Naive thymus-derived CD8-positive, alpha-beta T cell (primary cell): ENCODE data around the gene WNK2. TPM values are rescaled to one million over a fixed set of nuclear protein-coding genes. Genes with fewer than 3 reads are reported as not detected.

Experiments used
- ATAC-seq, 2 donors: fragments of 150-1000 bp; cut with Tn5 transposase in 1 of 2; sonication (Bioruptor Pico), chemical (Tn5 transposase) in 1 of 2; 1 replicate in 1 of 2; 2 replicates in 1 of 2; pipeline ENCODE4 v1.10.0; 2021; ENCODE audit warnings: mild to moderate bottlenecking in 2 of 2, moderate library complexity in 2 of 2
- POLR2A ChIA-PET: fragments of 350-600 bp; sonication (Branson Sonifier 250); formaldehyde crosslinking; loops from one replicate; lab custom pipeline; 2021; ENCODE audit warnings: antibody characterized with exemption; lab: Charles Lee
- DNase-seq, 10 donors: peaks; one replicate each; pipeline versions ENCODE4 v3.0.0 to v3.0.0-alpha.2; 2020 to 2022
- H3K27ac Mint-ChIP-seq, 10 donors: one replicate each; pipeline ENCODE4 v1.8.0; 2020 to 2022; ENCODE audit warnings: mild to moderate bottlenecking in 10 of 10, mixed read lengths in 10 of 10, moderate library complexity in 4 of 10, inconsistent platforms in 1 of 10
- H3K27me3 Mint-ChIP-seq, 5 donors: one replicate each; pipeline ENCODE4 v1.8.0; 2021 to 2022; ENCODE audit warnings: mixed read lengths in 5 of 5
- H3K36me3 Mint-ChIP-seq, 3 donors: one replicate each; pipeline ENCODE4 v1.8.0; 2020 to 2022; ENCODE audit warnings: mixed read lengths in 3 of 3, mild to moderate bottlenecking in 2 of 3, inconsistent platforms in 1 of 3
- H3K4me1 Mint-ChIP-seq, 4 donors: one replicate each; pipeline ENCODE4 v1.8.0; 2021 to 2022; ENCODE audit warnings: mixed read lengths in 4 of 4
- H3K4me3 Mint-ChIP-seq, 10 donors: one replicate each; pipeline ENCODE4 v1.8.0; 2020 to 2022; ENCODE audit warnings: mild to moderate bottlenecking in 10 of 10, mixed read lengths in 10 of 10, moderate library complexity in 6 of 10, inconsistent platforms in 1 of 10
- H3K9me3 Mint-ChIP-seq, 9 donors: one replicate each; pipeline ENCODE4 v1.8.0; 2020 to 2022; ENCODE audit warnings: mixed read lengths in 9 of 9, mild to moderate bottlenecking in 3 of 9, inconsistent platforms in 1 of 9, moderate library complexity in 1 of 9
- polyA plus RNA-seq, 3 donors: library from polyadenylated mRNA; unstranded; fragments of 300-500 nt; fragmentation: Illumina TruSeq; gene quantifications; one replicate each; pipeline ENCODE4 v1.2.3, GENCODE V29; 2021
- total RNA-seq, 8 experiments: library from RNA in 2 of 8; stranded (reverse) in 2 of 8; gene quantifications; one replicate each; pipeline ENCODE4 v1.2.3 and lab custom pipeline; 2021 to 2026

The WNK2 gene
- total and polyA plus RNA-seq, 5 experiments from 2014 or later, result 0.27 TPM; not detected in 4

GRCh38 chr9:93219692-93220091, 35.8 kb downstream of the WNK2 start:
- no peak for ATAC-seq
- H3K36me3 Mint-ChIP-seq, result peaks cover 0 to 9% (median 6%) of the 10 kb centered on the region in 3 donors
- peaks cover 0 to 7% (median 3%) of the 10 kb centered on the region in 5 donors for H3K27me3 Mint-ChIP-seq
- POLR2A ChIA-PET, result no interaction called here
- no peak overlapping the region for H3K27ac Mint-ChIP-seq
- H3K9me3 Mint-ChIP-seq, result peaks cover 0 to 10% (median 6%) of the 10 kb centered on the region in 9 donors
- H3K4me1 Mint-ChIP-seq, result no peaks in the 10 kb centered on the region
- H3K4me3 Mint-ChIP-seq, result no peak overlapping the region
- peak in 1 of 10 donors; percentile 4 for DNase-seq

DNA sequence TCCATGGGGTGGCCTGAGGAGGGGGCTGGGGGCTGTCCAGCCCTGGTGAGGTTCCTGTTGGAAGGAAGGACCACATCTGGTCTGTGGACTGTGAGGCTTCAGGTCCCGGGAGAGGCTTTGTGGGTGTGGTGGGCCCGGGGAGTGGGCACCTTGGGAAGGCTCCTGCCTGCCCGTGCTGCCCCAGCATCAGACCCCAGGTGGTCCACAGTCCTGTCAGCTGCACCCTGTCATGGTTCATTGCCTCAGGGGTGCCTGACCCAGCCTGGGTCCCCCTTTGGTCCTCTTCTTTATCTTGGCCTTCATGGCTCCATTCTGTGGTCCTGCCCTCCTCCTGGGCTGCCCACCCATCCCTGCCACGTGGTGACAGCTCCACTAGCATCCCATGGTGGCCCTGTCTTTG, 36.7 kb downstream of the WNK2 start:
- Mint-ChIP-seq H3K36me3 (peaks cover 0 to 6% (median 3%) of the 10 kb centered on the region in 3 donors), H3K4me3 (no peak overlapping the region), H3K9me3 (peaks cover 0 to 7% (median 3%) of the 10 kb centered on the region in 9 donors), H3K27me3 (peaks cover 0 to 4% (median 3%) of the 10 kb centered on the region in 5 donors), H3K27ac (peak overlapping the region in 1 of 10 donors; percentile 56), H3K4me1 (peaks cover 0 to 5% (median 3%) of the 10 kb centered on the region in 4 donors)
- ATAC-seq, result no peak
- DNase-seq, result no peak
- POLR2A ChIA-PET, result no interaction called here

- no peak overlapping the region for H3K27ac Mint-ChIP-seq
- POLR2A ChIA-PET, result interaction anchor here (0.6 kb wide), 1 partner anchor 12 kb away, joined by 3 read pairs; no protein-coding TSS in a partner anchor
- H3K9me3 Mint-ChIP-seq, result peaks cover 0 to 6% (median 0%) of the 10 kb centered on the region in 9 donors
- no peak for DNase-seq
- H3K4me1 Mint-ChIP-seq, result peaks cover 0 to 8% (median 3%) of the 10 kb centered on the region in 4 donors
- H3K27me3 Mint-ChIP-seq, result peaks cover 0 to 3% (median 3%) of the 10 kb centered on the region in 5 donors
- H3K36me3 Mint-ChIP-seq, result peaks cover 0 to 2% (median 0%) of the 10 kb centered on the region in 3 donors
- no peak overlapping the region for H3K4me3 Mint-ChIP-seq
- ATAC-seq, result no peak
Observed at GRCh38 chr9:93221044-93221443, 37.1 kb downstream of the WNK2 start.

- ATAC-seq (no peak), DNase-seq (no peak)
- Mint-ChIP-seq H3K9me3 (no peaks in the 10 kb centered on the region), H3K4me1 (peaks cover 0 to 8% (median 3%) of the 10 kb centered on the region in 4 donors), H3K27me3 (peaks cover 0 to 5% (median 3%) of the 10 kb centered on the region in 5 donors), H3K4me3 (no peak overlapping the region), H3K36me3 (no peaks in the 10 kb centered on the region), H3K27ac (no peak overlapping the region)
- POLR2A ChIA-PET, result no interaction called here
Observed at GRCh38 chr9:93222890-93223259, 38.9 kb downstream of the WNK2 start.

DNA sequence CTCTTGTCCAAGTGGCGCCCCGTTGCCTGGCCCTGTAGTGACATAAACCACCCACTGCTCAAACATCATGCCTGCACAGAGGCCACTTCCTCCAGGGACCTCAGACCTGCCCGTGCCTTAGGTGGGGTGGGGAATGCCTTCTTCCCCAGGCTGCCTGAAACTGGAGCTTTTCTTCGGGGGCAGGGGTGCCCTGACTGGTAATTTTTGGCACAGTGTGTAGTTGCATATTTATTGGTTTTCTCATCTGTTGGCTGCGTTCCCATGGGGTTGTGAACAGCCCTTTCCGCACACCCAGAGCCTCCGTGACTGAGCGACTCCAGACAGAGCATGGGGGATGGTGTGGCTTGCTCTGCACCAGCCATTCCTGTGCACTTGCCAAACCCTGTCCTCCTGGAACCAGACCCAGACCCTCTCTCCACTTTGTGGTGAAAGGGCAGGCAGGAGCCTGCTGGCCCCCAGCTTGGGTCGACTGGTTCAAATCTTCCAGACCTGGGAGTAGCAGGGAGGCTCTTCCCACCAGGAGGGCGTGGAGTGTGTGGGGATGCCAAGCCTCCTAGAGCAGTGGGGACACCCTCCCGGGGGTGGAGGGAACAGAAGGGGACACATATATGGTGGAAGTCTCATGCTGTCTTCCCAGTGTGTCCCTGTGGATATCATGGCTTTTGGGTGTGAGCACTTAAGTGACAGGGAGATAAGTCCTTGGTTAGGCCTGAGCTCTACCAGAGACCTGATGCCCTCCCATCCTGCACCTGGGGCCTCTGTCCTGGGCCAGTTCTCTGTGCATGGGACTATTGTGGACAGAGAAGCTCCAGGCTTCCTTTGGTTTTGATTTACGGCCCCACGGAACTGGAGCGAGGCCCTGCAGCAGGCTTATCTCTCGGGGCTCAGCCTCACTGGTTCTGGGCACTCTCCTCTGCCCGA, 39.6 kb downstream of the WNK2 start:
- H3K27me3 Mint-ChIP-seq, result peaks cover 0 to 6% (median 3%) of the 10 kb centered on the region in 5 donors
- DNase-seq (no peak), ATAC-seq (no peak)
- H3K4me3 Mint-ChIP-seq, result no peak overlapping the region
- H3K9me3 Mint-ChIP-seq, result no peaks in the 10 kb centered on the region
- H3K4me1 Mint-ChIP-seq, result peaks cover 0 to 8% (median 3%) of the 10 kb centered on the region in 4 donors
- POLR2A ChIA-PET, result no interaction called here
- no peaks in the 10 kb centered on the region for H3K36me3 Mint-ChIP-seq
- H3K27ac Mint-ChIP-seq, result peak overlapping the region in 1 of 10 donors; percentile 10

- peaks cover 0 to 9% (median 3%) of the 10 kb centered on the region in 5 donors for H3K27me3 Mint-ChIP-seq
- no peak for DNase-seq
- peaks cover 0 to 8% (median 3%) of the 10 kb centered on the region in 4 donors for H3K4me1 Mint-ChIP-seq
- ATAC-seq, result no peak
- H3K27ac Mint-ChIP-seq, result no peak overlapping the region
- H3K4me3 Mint-ChIP-seq, result no peak overlapping the region
- no peaks in the 10 kb centered on the region for H3K9me3 Mint-ChIP-seq
- POLR2A ChIA-PET, result no interaction called here
- H3K36me3 Mint-ChIP-seq, result no peaks in the 10 kb centered on the region
Observed at GRCh38 chr9:93224591-93224990, 40.7 kb downstream of the WNK2 start.

GRCh38 chr9:93225417-93225816, 41.5 kb downstream of the WNK2 start:
- Mint-ChIP-seq H3K27me3 (peaks cover 0 to 10% (median 8%) of the 10 kb centered on the region in 5 donors), H3K4me3 (no peak overlapping the region), H3K9me3 (no peaks in the 10 kb centered on the region), H3K4me1 (peaks cover 0 to 8% (median 3%) of the 10 kb centered on the region in 4 donors), H3K27ac (peak overlapping the region in 2 of 10 donors; percentile 51 to 58), H3K36me3 (no peaks in the 10 kb centered on the region)
- ATAC-seq (no peak), DNase-seq (no peak)
- POLR2A ChIA-PET, result interaction anchor here (0.5 kb wide), 1 partner anchor 49 kb away, joined by 3 read pairs; no protein-coding TSS in a partner anchor

DNA sequence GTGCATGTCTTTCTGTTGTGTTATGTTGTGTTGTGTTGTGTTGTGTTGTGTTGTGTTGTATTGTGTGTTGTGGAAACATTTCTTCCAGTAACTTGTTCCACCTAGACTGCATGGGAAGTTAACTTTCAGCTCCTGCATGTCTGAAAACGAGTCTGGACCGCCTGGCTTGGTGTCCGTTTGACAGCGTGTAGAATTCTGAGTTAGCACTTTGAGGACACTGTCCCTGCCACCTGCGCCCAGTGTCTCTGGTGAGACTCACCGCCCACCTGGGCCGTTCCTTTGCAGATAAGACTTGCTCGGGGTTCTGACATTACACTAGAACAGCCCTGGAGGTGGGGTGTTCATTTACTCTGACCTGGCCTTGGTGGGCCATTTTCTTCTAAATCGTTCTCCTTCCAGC, 42.0 kb downstream of the WNK2 start:
- POLR2A ChIA-PET, result interaction anchor here (0.5 kb wide), 1 partner anchor 49 kb away, joined by 3 read pairs; no protein-coding TSS in a partner anchor
- H3K4me1 Mint-ChIP-seq, result peaks cover 0 to 8% (median 3%) of the 10 kb centered on the region in 4 donors
- H3K4me3 Mint-ChIP-seq, result no peak overlapping the region
- peak overlapping the region in 1 of 10 donors; percentile 51 for H3K27ac Mint-ChIP-seq
- DNase-seq (no peak), ATAC-seq (no peak)
- H3K36me3 Mint-ChIP-seq, result no peaks in the 10 kb centered on the region
- peaks cover 0 to 13% (median 8%) of the 10 kb centered on the region in 5 donors for H3K27me3 Mint-ChIP-seq
- no peaks in the 10 kb centered on the region for H3K9me3 Mint-ChIP-seq

DNA sequence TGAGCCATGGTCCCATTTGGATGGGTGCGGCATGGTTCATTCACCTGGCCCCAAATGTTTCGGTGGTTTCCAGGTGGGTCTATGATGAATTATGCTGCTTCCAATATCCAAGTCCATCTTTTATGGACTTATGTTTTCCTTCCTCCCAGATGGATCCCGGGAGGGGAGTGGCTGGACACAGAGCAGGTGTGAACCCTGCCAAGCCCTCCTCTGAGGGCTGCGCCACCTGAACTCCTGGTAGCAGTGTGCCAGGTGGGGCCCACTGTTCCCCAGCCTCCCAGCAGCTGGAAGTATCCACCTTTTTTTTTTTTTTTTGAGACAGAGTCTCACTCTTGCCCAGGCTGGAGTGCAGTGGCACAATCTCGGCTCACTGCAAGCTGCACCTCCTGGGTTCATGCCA, 42.9 kb downstream of the WNK2 start:
- Mint-ChIP-seq H3K9me3 (no peaks in the 10 kb centered on the region), H3K36me3 (no peaks in the 10 kb centered on the region), H3K4me3 (no peak overlapping the region), H3K27ac (no peak overlapping the region), H3K4me1 (peaks cover 2 to 8% (median 6%) of the 10 kb centered on the region in 4 donors), H3K27me3 (peaks cover 0 to 17% (median 9%) of the 10 kb centered on the region in 5 donors)
- no peak for ATAC-seq
- no peak for DNase-seq
- POLR2A ChIA-PET, result no interaction called here

DNA sequence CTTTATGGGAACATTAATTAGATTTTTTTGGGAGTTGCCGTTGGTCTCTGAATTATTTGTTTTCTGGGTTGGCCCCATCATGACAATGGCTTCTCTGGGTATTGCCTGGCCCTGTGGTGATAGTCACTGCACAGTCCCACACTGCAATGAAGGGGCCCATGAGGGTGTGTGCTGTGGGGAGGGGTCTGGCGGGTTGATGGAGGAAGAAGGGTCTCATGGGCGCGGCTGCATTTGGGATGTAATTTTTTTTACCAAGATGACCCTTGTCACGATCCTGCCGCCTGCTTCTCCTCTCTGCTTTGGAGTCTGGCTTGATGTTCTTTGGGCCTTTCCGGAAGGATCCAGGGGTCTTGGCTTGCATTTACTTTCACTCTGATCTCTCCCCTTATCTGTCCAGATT, 44.1 kb downstream of the WNK2 start:
- peaks cover 0 to 23% (median 12%) of the 10 kb centered on the region in 5 donors for H3K27me3 Mint-ChIP-seq
- H3K4me1 Mint-ChIP-seq, result peaks cover 4 to 8% (median 6%) of the 10 kb centered on the region in 4 donors
- DNase-seq (no peak), ATAC-seq (no peak)
- H3K36me3 Mint-ChIP-seq, result no peaks in the 10 kb centered on the region
- POLR2A ChIA-PET, result no interaction called here
- H3K4me3 Mint-ChIP-seq, result no peak overlapping the region
- no peak overlapping the region for H3K27ac Mint-ChIP-seq
- H3K9me3 Mint-ChIP-seq, result no peaks in the 10 kb centered on the region

- Mint-ChIP-seq H3K27me3 (peaks cover 0 to 23% (median 14%) of the 10 kb centered on the region in 5 donors), H3K4me3 (no peak overlapping the region), H3K4me1 (peaks cover 4 to 8% (median 6%) of the 10 kb centered on the region in 4 donors), H3K9me3 (no peaks in the 10 kb centered on the region), H3K27ac (no peak overlapping the region), H3K36me3 (no peaks in the 10 kb centered on the region)
- POLR2A ChIA-PET, result no interaction called here
- DNase-seq, result no peak
- ATAC-seq, result no peak
Observed at GRCh38 chr9:93228453-93228852, 44.5 kb downstream of the WNK2 start.

GRCh38 chr9:93229636-93230035, 45.7 kb downstream of the WNK2 start:
- Mint-ChIP-seq H3K27ac (peak overlapping the region in 1 of 10 donors; percentile 61), H3K4me1 (peaks cover 4 to 8% (median 6%) of the 10 kb centered on the region in 4 donors), H3K27me3 (peaks cover 0 to 28% (median 16%) of the 10 kb centered on the region in 5 donors), H3K9me3 (no peaks in the 10 kb centered on the region), H3K4me3 (no peak overlapping the region), H3K36me3 (no peaks in the 10 kb centered on the region)
- DNase-seq (no peak), ATAC-seq (no peak)
- POLR2A ChIA-PET, result no interaction called here

DNA sequence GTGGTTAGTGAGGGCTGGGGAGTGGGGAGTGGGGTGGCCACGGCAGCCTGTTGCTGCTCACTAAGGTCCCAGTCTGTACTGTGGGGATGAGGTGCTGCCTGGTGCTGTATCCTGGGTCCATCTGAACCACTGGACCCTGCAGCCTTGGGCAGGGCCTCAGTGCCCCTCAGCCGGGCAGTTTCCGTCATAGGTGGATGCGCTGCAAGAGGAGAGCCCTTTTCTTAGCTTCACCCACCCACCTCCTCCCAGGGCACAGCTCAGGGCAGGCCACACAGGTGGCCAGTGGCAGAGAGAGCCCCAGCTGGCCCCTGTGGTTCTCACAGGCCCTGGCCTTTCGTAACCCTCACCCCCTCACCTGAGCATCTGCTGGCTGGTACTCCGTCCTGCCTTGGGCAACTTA, 46.2 kb downstream of the WNK2 start:
- ATAC-seq, result no peak
- Mint-ChIP-seq H3K4me1 (peaks cover 4 to 8% (median 5%) of the 10 kb centered on the region in 4 donors), H3K27me3 (peaks cover 0 to 28% (median 16%) of the 10 kb centered on the region in 5 donors), H3K4me3 (no peak overlapping the region), H3K36me3 (no peaks in the 10 kb centered on the region), H3K9me3 (no peaks in the 10 kb centered on the region), H3K27ac (peak overlapping the region in 1 of 10 donors; percentile 61)
- POLR2A ChIA-PET, result no interaction called here
- no peak for DNase-seq
